WERI-Rb-1 (cell line): ENCODE data around the gene HTT-AS.

Experiments used
- DNase-seq: peaks from one replicate; pipeline ENCODE4 v3.0.0-alpha.2; 2020
- H3K27ac ChIP-seq: fragments of 250-450 bp; sonication (Bioruptor Pico); 2 replicates; pipeline ENCODE4 v1.5.1; 2020; ENCODE audit warnings: mild to moderate bottlenecking, moderate library complexity
- H3K27me3 ChIP-seq: fragments of 250-450 bp; sonication (Bioruptor Pico); 2 replicates; pipeline ENCODE4 v1.5.1; 2021; ENCODE audit warnings: mild to moderate bottlenecking, low read depth, moderate library complexity; ENCODE audit not compliant: insufficient read depth, severe bottlenecking
- H3K36me3 ChIP-seq: fragments of 250-450 bp; sonication (Bioruptor Pico); 2 replicates; pipeline ENCODE4 v1.5.1; 2020; ENCODE audit warnings: mild to moderate bottlenecking, moderate library complexity
- H3K4me3 ChIP-seq: 2 replicates; pipeline ENCODE4 v1.5.1; 2011; ENCODE audit warnings: low read depth, mild to moderate bottlenecking, control low read depth, low read length
- H3K9me3 ChIP-seq: fragments of 250-450 bp; sonication (Bioruptor Pico); 2 replicates; pipeline ENCODE4 v1.5.1; 2021; ENCODE audit warnings: mild to moderate bottlenecking, moderate library complexity; ENCODE audit not compliant: severe bottlenecking
- TF ChIP-seq, protein P1 (sequence below): IDR thresholded peaks from 2 replicates; pipeline ENCODE4 v1.5.1; 2011; ENCODE audit warnings: low read depth, mild to moderate bottlenecking, control low read depth, inconsistent platforms, low read length

The HTT-AS gene

DNA sequence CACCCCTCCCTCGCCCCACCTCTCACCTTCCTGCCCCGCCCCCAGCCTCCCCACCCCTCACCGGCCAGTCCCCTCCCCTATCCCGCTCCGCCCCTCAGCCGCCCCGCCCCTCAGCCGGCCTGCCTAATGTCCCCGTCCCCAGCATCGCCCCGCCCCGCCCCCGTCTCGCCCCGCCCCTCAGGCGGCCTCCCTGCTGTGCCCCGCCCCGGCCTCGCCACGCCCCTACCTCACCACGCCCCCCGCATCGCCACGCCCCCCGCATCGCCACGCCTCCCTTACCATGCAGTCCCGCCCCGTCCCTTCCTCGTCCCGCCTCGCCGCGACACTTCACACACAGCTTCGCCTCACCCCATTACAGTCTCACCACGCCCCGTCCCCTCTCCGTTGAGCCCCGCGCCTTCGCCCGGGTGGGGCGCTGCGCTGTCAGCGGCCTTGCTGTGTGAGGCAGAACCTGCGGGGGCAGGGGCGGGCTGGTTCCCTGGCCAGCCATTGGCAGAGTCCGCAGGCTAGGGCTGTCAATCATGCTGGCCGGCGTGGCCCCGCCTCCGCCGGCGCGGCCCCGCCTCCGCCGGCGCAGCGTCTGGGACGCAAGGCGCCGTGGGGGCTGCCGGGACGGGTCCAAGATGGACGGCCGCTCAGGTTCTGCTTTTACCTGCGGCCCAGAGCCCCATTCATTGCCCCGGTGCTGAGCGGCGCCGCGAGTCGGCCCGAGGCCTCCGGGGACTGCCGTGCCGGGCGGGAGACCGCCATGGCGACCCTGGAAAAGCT, at the start of gene HTT-AS, which contains the start of gene HTT:
Gene HTT-AS, minus strand, starts transcription at position 461 of the 768 bp plus-strand sequence.
Gene HTT, plus strand, starts transcription at position 604 of the 768 bp plus-strand sequence. Its CDS starts 145 bp downstream, at position 749.
- Histone ChIP-seq H3K4me3 (peak within 1 kb of the TSS; percentile 86), H3K36me3 (peaks cover 10% of the 10 kb centered on the region; the same call in 1 of the 2 replicates), H3K27me3 (no peaks in the 10 kb centered on the region), H3K27ac (peak within 1 kb of the TSS; percentile 97), H3K9me3 (no peaks in the 10 kb centered on the region)
- TF ChIP-seq, protein P1, sequence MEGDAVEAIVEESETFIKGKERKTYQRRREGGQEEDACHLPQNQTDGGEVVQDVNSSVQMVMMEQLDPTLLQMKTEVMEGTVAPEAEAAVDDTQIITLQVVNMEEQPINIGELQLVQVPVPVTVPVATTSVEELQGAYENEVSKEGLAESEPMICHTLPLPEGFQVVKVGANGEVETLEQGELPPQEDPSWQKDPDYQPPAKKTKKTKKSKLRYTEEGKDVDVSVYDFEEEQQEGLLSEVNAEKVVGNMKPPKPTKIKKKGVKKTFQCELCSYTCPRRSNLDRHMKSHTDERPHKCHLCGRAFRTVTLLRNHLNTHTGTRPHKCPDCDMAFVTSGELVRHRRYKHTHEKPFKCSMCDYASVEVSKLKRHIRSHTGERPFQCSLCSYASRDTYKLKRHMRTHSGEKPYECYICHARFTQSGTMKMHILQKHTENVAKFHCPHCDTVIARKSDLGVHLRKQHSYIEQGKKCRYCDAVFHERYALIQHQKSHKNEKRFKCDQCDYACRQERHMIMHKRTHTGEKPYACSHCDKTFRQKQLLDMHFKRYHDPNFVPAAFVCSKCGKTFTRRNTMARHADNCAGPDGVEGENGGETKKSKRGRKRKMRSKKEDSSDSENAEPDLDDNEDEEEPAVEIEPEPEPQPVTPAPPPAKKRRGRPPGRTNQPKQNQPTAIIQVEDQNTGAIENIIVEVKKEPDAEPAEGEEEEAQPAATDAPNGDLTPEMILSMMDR = no peak
- DNase-seq = peak; percentile 98

DNA sequence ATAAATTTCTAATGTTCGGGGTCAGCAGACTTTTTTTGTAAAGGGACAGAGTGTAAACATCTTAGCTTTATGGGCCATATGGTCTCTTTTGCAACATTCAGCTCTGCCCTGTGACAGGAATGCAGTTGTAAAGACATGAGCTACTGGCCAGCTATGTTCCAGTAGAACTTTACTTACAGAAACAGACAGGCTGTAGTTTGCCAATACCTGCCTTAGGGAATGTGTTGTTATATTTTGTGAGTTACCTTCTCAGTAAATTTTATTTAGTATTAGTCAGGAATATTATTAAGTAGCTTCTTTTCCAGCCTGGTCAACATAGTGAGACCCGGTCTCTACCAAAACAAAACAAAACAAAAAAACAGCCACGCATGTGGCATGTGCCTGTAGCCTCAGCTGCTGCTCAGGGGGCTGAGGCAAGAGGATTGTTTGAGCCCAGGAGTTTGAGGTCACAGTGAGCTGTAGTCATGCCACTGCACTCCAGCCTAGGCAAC, 48.9 kb upstream of the HTT-AS start:
- DNase-seq = no peak
- Histone ChIP-seq H3K27ac (no peak overlapping the region), H3K36me3 (peaks cover 70% of the 10 kb centered on the region), H3K4me3 (no peak overlapping the region), H3K9me3 (no peaks in the 10 kb centered on the region), H3K27me3 (no peaks in the 10 kb centered on the region)
- TF ChIP-seq, protein P1 = no peak

DNA sequence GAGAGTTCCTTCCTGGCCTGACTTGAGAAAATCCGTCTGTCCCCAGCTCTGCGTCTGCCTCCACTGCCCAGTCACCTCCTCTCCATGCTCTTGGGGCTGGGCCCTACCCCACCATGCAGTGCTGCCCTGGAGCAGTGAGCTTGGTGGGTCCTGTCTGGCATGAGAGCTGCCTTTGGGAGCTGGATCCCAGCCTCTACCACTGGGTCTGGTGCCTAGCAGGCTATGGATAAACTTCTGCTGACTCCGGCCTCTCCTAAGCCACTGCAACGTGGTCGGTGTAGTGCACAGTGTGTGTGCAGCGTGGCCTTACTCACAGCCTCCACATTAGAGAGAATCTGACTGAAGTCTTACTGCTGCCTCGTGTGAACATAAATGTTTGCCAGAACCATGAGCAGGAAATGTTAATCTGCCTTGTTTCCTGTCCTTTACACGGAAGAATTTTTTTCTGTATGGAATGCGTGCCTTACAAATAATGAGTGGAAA, 47.8 kb upstream of the HTT-AS start:
- Histone ChIP-seq H3K27ac (no peak overlapping the region), H3K27me3 (no peaks in the 10 kb centered on the region), H3K36me3 (peaks cover 69% of the 10 kb centered on the region), H3K4me3 (no peak overlapping the region), H3K9me3 (no peaks in the 10 kb centered on the region)
- no peak for DNase-seq
- TF ChIP-seq, protein P1 = no peak

DNA sequence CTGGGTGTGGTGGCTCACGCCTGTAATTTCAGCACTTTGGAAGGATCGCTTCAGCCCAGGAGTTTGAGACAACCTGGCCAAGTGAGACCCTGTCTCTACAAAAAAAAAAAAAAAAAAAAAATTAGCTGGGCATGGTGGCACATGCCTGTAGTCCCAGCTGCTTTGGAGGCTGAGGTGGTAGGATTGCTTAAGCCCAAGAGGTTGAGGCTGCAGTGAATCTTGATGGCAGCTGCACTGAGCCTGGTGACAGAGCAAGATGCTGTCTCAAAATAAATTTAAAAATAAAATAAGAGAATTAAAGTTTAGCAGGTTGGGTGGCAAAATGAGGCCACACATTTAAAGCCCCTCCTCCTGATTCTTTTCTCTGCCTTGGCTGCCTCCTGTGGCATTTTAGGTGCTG, 47.3 kb upstream of the HTT-AS start:
- Histone ChIP-seq H3K36me3 (peaks cover 68% of the 10 kb centered on the region), H3K27me3 (no peaks in the 10 kb centered on the region), H3K4me3 (no peak overlapping the region), H3K27ac (no peak overlapping the region), H3K9me3 (no peaks in the 10 kb centered on the region)
- DNase-seq = no peak
- TF ChIP-seq, protein P1 = no peak

DNA sequence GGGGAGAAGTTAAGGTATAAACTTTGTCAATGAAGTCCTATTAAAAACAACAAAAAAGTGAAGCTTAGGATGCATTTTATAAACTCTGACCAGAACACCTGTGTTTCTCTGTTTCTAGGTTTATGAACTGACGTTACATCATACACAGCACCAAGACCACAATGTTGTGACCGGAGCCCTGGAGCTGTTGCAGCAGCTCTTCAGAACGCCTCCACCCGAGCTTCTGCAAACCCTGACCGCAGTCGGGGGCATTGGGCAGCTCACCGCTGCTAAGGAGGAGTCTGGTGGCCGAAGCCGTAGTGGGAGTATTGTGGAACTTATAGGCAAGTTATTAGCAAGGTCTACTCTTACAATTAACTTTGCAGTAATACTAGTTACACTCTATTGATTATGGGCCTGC, 46.8 kb upstream of the HTT-AS start:
- H3K27ac ChIP-seq = no peak overlapping the region
- H3K36me3 ChIP-seq = peaks cover 72% of the 10 kb centered on the region
- TF ChIP-seq, protein P1 = no peak
- H3K27me3 ChIP-seq = no peaks in the 10 kb centered on the region
- no peak overlapping the region for H3K4me3 ChIP-seq
- DNase-seq = no peak
- no peaks in the 10 kb centered on the region for H3K9me3 ChIP-seq
